Upper lobe of right lung (tissue), 1 donor: ENCODE data around the gene SERPINI2. TPM values are rescaled to one million over a fixed set of nuclear protein-coding genes. Genes with fewer than 3 reads are reported as not detected.

Experiments
- ATAC-seq: fragments of 200-7000 bp; cut with Tn5 transposase; one replicate; pipeline ENCODE4 v1.9.1; 2020; ENCODE audit warnings: mild to moderate bottlenecking, moderate library complexity
- DNase-seq: peaks from one replicate; pipeline ENCODE4 v3.0.0-alpha.2; 2020
- H3K27ac ChIP-seq: fragments of 200-600 bp; one replicate; pipeline ENCODE4 v1.8.0; 2022
- H3K27me3 ChIP-seq: fragments of 200-600 bp; one replicate; pipeline ENCODE4 v1.8.0; 2022; ENCODE audit warnings: mild to moderate bottlenecking
- H3K36me3 ChIP-seq: fragments of 200-600 bp; one replicate; pipeline ENCODE4 v1.8.0; 2022
- H3K4me1 ChIP-seq: fragments of 200-600 bp; one replicate; pipeline ENCODE4 v1.8.0; 2022
- H3K4me3 ChIP-seq: fragments of 200-600 bp; one replicate; pipeline ENCODE4 v1.8.0; 2022; ENCODE audit warnings: mild to moderate bottlenecking
- H3K9me3 ChIP-seq: fragments of 200-600 bp; one replicate; pipeline ENCODE4 v1.8.0; 2022
- intact Hi-C: fragments of 100-400 bp; cut with DNase I; formaldehyde crosslinking; loops from one replicate; pipeline ENCODE4 v1.11.0; 2022
- long read RNA-seq: library from polyadenylated mRNA; unstranded; transcript quantifications from one replicate; pipeline ENCODE4 v2.0.0, GENCODE V29; 2021
- total RNA-seq: library from RNA; stranded (reverse); fragmentation: NEBNext Ultra II Directional; extraction: Animal tissue kit (Norgen Biotek cat#: 25700); gene quantifications from one replicate; pipeline ENCODE4 v1.2.1, GENCODE V29; 2021
- TF ChIP-seq, protein P1 (sequence below): fragments of 200-600 bp; IDR thresholded peaks from one replicate; pipeline ENCODE4 v1.8.0; 2022; ENCODE audit warnings: antibody characterized with exemption
- donor health status: DM: no; HTN: yes; CAD: no; lungs with severe emphysema.

SERPINI2 gene, protein sequence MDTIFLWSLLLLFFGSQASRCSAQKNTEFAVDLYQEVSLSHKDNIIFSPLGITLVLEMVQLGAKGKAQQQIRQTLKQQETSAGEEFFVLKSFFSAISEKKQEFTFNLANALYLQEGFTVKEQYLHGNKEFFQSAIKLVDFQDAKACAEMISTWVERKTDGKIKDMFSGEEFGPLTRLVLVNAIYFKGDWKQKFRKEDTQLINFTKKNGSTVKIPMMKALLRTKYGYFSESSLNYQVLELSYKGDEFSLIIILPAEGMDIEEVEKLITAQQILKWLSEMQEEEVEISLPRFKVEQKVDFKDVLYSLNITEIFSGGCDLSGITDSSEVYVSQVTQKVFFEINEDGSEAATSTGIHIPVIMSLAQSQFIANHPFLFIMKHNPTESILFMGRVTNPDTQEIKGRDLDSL
- total RNA-seq, result not detected
- long read RNA-seq, result 0 reads

DNA sequence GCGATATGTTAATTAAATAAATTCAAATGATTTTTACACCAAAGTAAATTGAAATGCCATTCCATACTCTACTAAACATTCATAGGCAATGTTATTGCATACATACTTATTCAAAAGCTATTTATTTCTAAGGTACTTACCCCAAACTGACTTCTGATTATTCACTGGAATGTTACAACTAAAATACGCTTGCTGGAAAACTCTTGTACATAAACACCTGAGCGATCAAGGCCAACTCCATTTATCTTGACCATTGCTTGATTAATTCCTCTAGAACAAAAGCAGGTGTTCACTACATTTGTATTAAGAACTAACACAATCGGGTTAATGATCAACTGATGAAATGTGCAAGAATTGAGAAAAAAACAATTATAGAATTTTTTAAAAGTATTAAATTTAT is at the start of gene SERPINI2:
SERPINI2 (minus strand) TSS at position 180 of the 400 bp plus-strand sequence. CDS start 2,208 bp downstream, outside the sequence.
- intact Hi-C loops, result no loop called here
- no peak for DNase-seq
- no peaks in the 10 kb centered on the region for H3K27me3 ChIP-seq
- H3K4me3 ChIP-seq, result no peak within 1 kb of the TSS
- no peak for ATAC-seq
- H3K4me1 ChIP-seq, result no peaks in the 10 kb centered on the region
- TF ChIP-seq, protein P1, sequence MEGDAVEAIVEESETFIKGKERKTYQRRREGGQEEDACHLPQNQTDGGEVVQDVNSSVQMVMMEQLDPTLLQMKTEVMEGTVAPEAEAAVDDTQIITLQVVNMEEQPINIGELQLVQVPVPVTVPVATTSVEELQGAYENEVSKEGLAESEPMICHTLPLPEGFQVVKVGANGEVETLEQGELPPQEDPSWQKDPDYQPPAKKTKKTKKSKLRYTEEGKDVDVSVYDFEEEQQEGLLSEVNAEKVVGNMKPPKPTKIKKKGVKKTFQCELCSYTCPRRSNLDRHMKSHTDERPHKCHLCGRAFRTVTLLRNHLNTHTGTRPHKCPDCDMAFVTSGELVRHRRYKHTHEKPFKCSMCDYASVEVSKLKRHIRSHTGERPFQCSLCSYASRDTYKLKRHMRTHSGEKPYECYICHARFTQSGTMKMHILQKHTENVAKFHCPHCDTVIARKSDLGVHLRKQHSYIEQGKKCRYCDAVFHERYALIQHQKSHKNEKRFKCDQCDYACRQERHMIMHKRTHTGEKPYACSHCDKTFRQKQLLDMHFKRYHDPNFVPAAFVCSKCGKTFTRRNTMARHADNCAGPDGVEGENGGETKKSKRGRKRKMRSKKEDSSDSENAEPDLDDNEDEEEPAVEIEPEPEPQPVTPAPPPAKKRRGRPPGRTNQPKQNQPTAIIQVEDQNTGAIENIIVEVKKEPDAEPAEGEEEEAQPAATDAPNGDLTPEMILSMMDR, result no peak
- H3K36me3 ChIP-seq, result no peaks in the 10 kb centered on the region
- H3K9me3 ChIP-seq, result no peaks in the 10 kb centered on the region
- no peak within 1 kb of the TSS for H3K27ac ChIP-seq

DNA sequence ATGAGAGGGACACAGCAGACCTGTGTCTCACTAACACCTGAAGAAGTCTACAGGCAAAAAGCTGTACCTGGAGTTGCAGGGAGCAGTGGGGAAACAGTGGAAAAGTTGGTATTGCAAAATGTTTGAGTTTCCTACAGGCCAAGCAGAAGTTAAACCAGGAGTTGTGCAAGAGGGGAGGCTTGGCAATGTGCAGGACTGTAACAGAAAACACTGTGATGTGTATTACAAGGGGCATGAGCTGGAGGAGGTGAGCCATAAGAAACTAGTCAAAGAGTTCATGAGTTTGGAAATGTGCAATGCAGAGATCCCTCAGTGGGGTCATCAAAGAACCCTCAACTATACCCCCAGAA is 47.1 kb upstream of the SERPINI2 start:
- peak; percentile 74 for ATAC-seq
- TF ChIP-seq, protein P1, result no peak
- Histone ChIP-seq H3K4me3 (no peak overlapping the region), H3K36me3 (no peaks in the 10 kb centered on the region), H3K27ac (no peak overlapping the region), H3K4me1 (no peaks in the 10 kb centered on the region), H3K9me3 (no peaks in the 10 kb centered on the region), H3K27me3 (no peaks in the 10 kb centered on the region)
- intact Hi-C loops, result no loop called here
- DNase-seq, result no peak

DNA sequence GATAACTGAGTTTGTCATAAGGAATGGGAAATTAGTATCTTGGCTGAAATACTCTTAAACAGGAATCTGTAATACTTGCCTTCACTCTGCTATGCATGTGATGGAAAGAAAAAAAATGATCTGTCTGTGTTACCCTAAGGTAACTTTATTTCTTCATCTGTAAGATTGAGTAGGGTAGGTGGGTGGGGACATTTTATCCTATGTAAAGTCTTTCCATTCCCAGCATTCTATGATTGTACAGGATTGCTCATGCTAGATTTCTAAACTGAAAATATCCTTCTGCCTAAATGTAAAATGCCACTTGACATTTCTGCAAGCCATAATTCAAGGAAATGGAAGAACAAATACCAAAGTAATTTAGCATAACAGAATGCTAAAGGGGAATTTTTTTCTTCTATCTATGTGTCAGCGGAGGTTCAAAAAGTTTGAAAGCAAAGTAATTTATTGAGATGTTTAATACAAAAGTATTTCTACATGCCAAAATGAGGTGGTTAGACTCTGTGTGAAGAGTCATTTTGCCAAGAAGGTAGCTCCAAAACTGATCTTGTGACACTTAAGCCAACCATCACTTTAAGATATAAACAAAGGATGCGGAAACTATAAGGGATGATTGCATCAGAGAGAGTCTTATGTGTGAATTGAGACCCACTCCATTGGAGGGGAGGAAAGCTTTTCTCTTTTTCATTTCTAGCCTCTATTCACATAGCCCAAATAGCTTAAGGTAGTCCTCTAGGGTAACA is 46.6 kb upstream of the SERPINI2 start:
- DNase-seq (no peak), ATAC-seq (no peak)
- no peaks in the 10 kb centered on the region for H3K9me3 ChIP-seq
- H3K36me3 ChIP-seq, result no peaks in the 10 kb centered on the region
- intact Hi-C loops, result no loop called here
- no peaks in the 10 kb centered on the region for H3K4me1 ChIP-seq
- no peak overlapping the region for H3K4me3 ChIP-seq
- TF ChIP-seq, protein P1, result no peak
- no peak overlapping the region for H3K27ac ChIP-seq
- no peaks in the 10 kb centered on the region for H3K27me3 ChIP-seq

DNA sequence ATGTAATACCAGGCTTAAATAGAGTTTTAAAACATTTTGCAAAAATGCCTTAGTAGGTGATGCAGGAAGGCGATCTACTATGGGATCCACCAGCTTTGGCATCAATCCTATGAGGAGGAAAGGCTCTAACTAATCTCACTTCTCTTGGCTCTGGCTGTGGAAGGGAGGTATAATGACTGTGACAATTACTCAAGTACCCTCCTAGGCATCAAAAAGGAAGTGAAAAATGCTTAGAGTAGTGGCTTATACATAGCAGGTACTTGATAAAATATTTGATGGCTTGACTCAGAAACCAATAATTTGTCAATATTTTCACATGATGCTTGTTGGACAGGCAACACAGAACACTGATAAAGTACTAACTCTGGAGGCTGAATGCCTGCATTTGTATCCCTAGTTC is 34.1 kb upstream of the SERPINI2 start:
- TF ChIP-seq, protein P1, result no peak
- intact Hi-C loops, result no loop called here
- no peak for ATAC-seq

DNA sequence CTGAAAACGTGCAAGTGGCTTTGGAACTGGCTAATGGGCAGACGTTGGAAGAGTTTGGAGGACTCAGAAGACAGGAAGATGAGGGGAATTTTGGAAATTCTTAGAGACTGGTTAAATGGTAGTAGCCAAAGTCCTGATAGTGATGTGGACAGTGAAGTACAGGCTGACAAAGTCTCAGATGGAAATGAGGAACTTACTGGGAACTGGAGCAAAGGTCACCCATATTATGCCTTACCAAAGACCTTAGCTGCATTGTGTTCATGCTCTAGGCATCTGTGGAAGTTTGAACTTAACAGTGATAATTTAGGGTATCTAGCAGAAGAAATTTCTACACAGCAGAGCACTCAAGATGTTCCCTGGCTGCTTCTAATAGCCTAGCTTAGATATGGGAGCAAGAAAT is 28.6 kb upstream of the SERPINI2 start:
- intact Hi-C loops, result no loop called here
- H3K9me3 ChIP-seq, result no peaks in the 10 kb centered on the region
- H3K27me3 ChIP-seq, result no peaks in the 10 kb centered on the region
- TF ChIP-seq, protein P1, result no peak
- no peak overlapping the region for H3K4me3 ChIP-seq
- peak; percentile 28 for ATAC-seq
- H3K36me3 ChIP-seq, result no peaks in the 10 kb centered on the region
- no peaks in the 10 kb centered on the region for H3K4me1 ChIP-seq
- no peak overlapping the region for H3K27ac ChIP-seq
- no peak for DNase-seq

More for the DNA sequence above, 34.1 kb upstream of the SERPINI2 start:
- DNase-seq, result no peak
- Histone ChIP-seq H3K27ac (no peak overlapping the region), H3K4me3 (no peak overlapping the region), H3K9me3 (no peaks in the 10 kb centered on the region), H3K4me1 (no peaks in the 10 kb centered on the region), H3K36me3 (no peaks in the 10 kb centered on the region), H3K27me3 (no peaks in the 10 kb centered on the region)
